HG03460 (cell line): ENCODE results near the gene CLEC11A.

ENCODE experiments used
- ATAC-seq: cut with Tn5 transposase; IDR thresholded peaks from one replicate; pipeline ENCODE4 v1.9.1; 2021; ENCODE audit not compliant: unreplicated experiment

CLEC11A gene

GRCh38 chr19:50723069-50723468 is at the start of gene CLEC11A:
TSS of gene CLEC11A (plus strand) at chr19:50723364. CDS start at chr19:50723526, 162 bp downstream.
- no peak for ATAC-seq

- no peak for ATAC-seq
Observed at GRCh38 chr19:50676625-50677197, 46.5 kb upstream of the CLEC11A start.

DNA sequence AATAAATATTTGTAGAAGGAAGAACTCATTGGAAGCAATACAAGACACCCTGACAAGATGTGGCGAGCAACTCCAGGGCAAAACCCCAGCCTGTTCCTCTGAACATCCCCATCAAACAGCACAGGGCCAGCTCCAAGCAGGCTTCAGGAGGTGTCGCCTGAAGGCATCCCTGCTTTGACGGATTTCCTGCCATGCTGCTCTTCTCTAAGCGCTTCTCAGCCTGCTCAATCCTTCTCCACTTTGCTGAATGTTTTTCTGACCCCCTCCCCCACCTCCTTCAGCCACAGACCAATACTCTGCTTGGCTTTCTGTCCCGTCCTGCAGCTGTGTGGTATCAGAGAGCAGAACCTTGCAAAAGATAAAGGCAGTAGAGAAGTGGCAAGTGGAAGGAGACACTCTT is 45.5 kb upstream of the CLEC11A start:
- ATAC-seq, result no peak

DNA sequence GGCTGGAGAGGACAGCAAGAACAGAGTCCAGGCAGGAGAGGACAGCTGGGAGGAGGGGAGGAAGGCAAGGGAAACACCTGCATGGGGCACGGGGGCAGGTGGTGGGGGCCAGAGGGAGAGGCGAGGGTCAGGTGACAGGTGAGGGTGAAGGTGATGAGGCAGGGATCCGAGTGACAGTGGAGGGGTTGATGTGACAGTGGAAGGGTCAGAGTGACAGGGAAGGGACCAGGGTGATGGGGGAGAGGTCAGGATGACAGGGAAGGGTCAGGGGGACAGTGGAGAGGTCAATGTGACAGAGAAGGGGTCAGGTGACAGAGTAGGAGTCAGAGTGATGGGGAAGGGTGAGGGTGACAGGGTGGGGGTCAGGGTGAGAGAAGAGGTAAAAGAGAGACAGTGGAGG is 44.8 kb upstream of the CLEC11A start:
- ATAC-seq, result no peak

DNA sequence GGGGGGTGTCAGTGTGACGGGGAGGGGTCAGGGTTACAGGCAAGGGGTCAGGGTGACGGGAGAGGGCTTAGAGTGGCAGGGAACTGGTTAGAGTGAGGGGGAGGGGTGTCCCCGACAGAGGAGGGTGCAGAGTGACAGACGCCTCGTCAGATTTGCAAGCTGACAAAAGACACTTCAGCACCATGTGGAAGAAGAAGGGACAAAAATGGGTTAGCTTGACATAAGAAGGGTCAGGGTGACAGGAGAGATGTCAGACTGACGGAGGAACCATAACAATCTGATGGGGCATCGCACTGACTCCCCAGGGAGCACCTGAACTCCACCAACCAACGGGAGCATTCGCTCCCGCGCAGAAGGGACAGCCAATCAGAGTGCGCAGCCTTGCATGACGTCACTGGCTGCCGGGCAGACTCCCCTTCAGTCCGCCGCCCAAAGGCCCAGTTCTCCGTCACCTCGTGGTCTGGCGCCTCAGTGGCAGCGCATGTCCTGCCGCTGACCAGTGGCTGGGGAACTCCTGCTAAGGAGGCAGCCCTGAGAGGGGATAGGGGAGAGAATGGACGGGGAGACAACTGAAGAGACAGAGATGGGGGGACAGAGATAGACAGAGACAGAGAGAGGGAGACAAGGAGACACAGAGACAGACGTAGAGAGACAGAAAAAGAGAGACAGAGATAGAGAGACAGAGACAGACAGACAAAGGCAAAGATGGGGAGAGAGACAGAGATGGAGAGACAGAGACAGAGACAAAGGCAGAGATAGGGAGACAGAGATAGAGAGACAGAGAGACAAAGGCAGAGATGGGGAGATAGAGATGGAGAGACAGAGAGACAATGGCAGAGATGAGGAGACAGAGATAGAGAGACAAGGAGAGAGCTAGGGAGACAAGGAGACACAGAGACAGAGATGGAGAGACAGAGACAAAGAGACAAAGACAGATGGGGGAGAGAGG is 43.7 kb upstream of the CLEC11A start:
- peak; percentile 65 for ATAC-seq

DNA sequence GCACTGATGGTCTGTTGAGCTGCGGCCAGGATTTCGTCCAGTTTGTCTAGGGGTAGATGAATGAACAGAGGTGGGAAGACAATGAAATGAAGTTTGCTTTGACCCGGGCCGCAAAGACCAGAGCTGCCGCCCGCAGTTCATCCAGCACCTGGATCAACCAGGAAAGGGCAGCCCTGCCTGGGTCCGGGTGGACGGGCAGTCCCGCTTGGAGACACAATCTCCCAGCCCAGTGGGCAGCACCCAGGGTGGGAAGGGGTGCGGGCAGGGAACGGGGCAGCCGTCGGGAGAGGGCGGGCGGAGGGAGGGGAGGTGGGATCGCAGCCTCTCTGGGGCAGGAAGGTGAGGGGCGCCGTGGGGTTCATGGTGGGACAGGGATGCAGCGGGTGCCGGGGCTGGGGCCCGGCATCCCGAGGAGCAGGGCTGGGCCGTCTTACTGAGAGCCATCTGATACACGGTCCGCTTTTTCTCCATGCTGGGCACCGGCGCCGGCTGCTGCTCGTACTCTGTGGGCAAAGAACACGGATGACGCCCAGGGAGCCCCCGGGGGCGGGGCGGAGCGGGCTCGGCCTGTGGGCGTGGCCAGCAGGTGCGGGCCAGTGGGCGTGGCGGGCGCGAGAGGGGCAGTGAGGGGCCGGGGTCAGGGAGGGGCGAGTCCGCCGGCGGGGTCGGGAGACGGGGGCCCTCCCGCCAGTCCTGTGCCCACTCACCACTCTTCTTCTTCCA is 36.7 kb upstream of the CLEC11A start:
- no peak for ATAC-seq

DNA sequence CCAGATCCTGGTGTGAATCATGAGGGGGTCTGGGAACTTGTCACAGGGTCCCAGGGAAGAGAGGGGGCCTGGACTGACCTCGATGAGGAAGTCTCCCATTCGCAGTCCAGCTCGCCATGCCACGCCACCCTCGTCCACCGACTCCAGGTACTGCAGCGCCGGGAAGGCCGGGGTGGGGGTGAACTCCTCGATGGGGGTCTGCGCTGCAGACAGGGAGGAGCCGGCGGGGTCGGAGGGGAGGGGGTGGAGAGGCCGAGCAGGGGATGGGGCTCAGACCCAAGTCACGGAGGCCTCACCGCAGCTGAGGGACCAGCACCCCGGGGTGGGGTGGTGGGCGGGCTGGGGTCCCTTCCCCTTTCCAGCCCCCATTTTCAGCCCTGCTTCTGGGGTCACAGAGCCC is 34.4 kb upstream of the CLEC11A start:
- no peak for ATAC-seq

GRCh38 chr19:50690439-50690838 is 32.7 kb upstream of the CLEC11A start:
- ATAC-seq, result no peak

GRCh38 chr19:50693064-50693975 is 29.8 kb upstream of the CLEC11A start:
- ATAC-seq, result no peak

- ATAC-seq, result no peak
Observed at GRCh38 chr19:50694815-50695145, 28.4 kb upstream of the CLEC11A start.

GRCh38 chr19:50695251-50696093 is 27.7 kb upstream of the CLEC11A start:
- no peak for ATAC-seq

DNA sequence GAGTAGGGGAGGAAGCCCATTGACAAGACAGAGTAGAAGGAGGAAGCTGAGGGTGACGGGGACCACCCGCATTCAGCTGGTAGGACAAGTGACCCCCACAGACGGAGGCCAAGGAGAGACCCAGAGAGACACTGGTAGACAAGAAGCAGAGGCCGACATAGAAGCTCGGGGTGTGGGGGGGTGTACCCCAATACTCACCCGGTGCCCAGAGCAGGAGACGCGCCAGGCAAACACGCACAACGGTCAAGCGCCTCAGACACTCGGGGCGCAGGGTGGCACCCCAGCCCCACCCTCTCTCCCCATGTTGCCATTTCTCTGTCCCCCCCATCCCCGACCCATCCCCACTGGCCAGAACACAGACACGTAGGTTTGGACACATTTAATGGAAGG is 27.1 kb upstream of the CLEC11A start:
- ATAC-seq, result no peak

DNA sequence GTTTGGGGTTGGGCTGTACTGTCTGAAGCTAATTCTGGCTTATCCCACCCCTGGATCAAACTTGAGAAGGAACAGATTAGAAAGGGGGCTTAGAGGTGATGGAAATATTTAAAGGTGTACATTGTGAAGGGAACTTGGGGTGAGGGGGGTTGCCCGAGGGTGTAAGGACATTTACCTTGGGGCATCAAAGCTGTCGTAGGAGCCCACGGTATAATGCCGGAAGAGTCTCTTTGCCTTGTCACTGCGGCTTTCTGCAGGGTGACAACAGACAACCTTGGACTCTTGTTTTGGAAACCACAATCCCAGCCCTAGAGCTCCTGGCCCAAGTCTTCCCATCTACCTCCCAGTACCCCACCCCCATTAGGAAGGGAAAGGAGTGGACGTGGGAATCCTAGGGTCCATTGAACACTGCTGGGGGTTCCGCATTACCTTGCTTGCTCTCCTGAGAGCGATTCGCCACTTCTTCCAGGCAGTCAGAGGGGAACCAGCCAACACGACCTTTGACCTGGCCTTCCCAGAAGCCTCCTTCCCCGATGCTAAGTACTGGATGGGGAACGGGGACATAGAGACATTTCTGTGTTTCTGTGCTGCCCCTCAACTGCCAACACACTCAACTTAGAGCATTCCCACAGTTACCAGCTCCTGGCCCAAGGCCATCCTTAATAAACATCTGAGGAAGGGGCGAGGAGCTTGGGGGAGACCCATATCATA is 25.6 kb upstream of the CLEC11A start:
- ATAC-seq, result no peak

DNA sequence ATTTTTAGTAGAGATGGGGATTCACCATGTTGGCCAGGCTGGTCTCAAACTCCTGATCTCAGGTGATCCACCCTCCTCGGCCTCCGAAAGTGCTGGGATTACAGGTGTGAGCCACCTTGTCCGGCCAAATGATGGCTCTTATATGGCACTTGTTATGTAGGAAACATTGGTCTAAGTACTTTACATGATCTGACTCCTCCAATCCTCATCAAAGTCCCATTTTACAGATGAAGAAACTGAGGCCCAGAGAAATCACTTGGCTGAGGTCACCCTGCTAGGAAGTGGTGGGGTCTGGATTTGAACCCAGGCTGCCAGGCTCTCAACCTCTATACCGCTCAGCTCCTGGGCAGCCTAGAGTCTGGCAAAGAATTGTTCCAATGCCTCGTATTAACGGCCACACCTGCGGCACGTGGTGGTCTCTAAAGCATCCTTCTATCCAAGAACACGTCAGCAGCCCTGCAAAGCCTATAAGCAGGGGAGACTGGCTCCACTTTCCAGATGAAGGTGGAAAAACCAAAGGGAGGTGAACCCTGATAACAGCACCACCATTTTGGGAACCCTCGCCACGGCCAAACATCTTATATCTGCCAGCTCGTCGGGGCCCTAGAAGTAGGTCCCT is 21.7 kb upstream of the CLEC11A start:
- no peak for ATAC-seq

DNA sequence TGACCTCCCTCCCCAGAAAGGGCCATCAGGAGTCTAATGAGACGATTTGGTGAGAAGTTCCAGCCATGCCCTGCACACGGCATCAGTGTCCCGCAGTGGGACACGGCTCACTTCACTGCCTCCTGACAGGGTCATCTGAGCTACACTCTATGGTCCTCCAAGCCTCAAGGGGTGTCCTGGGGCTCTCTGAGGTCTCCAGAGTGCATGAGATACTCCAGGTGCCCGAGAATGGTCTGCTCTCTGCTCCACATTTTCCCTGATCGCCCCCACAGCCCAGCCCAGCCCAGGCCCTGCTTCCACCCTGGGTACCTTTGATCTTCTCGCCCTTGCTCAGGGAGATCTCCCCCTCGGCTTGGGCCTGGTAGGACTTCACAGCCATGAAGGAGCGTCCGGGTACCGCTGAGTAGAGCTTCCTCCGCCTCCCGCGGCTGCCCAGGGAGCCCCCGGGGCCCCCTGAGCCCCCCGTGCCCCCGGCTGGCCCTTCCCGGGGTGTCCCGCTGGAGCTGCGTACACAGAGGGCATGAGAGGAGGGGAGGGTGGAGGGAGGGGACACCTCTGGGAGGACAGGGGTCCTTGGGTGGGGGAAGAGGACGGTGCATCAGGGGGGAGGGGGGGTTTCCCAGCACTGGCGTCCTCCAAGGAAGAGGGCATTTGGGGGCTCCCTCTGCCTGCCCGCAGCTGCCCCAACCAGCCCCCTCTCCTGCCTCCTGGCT is 20.9 kb upstream of the CLEC11A start:
- ATAC-seq, result no peak

DNA sequence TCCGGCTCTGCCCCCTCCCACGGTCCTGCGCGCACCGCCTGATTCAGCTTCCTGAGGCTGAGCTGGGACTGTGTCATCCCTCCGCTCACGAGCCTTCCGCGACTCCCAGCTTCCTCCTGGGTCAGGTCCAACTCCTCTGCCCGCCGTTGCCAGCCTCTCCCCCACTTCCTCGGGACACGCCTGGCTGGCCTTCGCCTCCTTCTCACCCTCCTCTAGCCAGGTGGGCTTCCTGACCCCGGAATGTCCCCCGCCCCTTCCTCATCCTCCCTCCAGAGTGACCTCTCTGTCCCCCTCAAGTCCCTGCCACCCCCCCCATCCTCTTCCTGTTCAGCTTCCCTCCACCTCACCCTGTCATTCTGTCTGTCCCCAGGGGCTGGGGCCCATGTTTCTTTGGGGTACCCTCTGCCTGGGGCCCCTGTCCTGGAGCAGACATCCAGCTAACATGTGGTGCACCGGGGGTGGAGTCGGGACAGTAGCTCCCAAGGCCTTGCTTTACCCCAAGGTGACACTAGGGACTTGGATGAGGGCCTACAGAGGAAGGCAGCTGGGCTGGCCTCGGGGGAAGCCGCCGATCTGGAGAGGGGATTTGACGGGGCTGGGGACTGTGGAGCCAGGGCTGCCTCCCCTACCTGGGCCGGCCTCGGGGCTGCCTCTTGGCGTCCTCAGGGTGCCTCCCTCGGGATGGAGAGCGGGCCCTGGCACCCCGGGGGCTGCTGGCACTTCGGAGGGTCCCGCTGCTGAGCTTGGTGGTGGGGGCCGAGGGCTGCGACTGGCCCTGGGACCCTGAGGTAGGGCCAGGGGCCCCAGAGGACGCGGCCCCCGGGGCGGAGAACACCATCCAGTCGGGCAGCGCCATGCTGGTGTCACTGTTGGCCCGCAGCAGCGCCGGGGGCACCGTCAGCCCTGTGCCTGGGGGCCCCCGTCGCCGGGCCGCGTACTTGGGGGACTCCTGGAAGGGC is 20.0 kb upstream of the CLEC11A start:
- no peak for ATAC-seq
